Fibroblast of skin of left quadriceps (primary cell): ENCODE results near the gene RASSF4.

Experiments used
- DNase-seq, 2 experiments: peaks; one replicate each; pipeline ENCODE4 v3.0.0-alpha.2; 2013; ENCODE audit warnings: low read depth in 2 of 2

RASSF4 gene

DNA sequence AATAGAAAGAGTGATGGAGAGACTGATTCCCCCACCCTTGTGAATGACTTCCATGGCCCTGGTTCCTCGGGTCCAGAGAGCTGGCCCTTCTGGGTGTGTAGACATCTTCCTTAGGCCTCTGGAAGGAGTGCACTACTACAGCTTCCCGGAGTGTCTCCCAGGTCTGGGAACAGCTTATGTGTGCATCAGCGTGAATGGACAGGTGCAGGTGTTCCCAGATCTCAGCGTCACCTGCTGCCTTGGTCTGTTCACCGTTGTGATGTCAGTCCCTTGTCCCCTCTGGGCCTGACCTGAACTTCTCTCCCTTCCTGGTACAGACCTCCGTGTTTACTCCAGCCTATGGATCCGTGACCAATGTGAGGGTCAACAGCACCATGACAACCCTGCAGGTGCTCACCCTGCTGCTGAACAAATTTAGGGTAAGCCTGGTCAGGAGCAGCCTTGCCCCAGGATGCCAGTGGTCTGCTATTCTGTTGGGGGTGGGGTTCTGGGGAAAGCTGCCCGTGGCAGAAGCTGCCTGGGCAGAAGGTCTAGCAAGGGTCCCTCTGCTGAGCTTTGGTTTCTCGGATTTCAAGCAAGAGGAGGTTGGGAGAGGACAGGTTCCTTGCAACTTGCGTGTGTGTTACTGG is 29.5 kb downstream of the RASSF4 start:
- no peak for DNase-seq

DNA sequence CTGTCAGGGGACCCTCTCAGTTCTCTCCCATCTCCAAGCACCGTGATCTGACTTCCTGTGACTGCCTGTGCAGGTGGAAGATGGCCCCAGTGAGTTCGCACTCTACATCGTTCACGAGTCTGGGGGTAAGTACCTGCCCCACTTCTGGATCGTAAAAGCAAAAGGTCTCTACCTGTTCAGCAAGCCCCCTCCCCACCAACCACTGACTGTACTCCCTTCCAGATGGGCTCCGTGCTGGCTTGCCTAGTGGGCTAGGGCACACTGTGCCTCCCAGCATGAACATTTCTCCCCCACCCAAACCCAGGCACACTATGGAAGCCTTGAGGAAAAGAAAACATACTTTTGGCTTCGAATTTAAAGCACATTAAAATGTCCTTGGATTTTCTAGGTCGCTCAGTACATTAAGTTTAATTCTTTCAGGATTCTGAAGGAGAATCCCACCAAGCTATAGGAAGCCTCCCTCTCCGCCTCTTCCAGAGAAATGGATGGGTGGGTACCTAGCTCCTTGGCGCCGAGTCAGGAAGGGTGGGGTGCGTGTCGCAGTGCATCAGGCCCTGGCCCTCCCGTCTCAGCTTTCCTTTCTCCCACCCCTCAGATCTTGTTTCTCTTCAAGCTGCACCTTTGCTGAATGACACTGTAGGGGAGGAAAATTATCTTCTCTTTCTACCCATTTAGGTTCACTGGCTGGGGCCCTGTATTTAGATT is 30.1 kb downstream of the RASSF4 start:
- no peak for DNase-seq

DNA sequence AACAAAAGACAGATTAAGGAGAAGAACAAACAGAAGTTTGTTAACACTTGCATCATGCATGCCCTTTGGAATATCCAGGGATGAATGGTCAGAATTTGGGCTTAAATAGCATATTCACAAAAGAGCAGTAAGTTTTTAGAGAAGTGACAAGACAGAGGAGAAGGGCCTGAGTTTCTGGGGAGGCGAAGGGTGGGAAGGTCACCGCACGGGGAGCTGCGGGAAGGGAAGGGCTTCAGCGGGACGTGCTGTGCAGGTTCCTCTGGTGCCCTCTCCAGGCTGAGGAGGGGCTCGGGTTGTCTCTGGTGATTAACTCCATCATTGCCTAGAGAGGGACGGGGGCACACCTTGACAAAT is 30.7 kb downstream of the RASSF4 start:
- DNase-seq, result no peak

DNA sequence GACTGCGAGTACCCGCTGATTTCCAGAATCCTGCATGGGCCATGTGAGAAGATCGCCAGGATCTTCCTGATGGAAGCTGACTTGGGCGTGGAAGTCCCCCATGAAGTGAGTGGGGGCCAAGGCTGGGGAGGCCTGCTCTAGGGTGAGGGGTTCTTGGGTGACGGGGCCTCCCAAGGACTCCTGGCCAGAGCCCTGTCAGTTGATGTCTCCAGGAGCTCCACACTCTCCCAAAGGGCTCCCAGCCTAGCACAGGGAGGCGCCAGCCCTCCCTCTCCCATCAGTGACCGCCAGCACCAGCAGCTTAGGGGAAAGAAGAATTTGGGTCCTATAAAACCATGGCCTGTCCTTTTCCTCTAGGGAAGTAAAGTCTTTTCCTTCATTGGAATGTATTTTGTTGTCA is 31.4 kb downstream of the RASSF4 start:
- DNase-seq, result no peak

DNA sequence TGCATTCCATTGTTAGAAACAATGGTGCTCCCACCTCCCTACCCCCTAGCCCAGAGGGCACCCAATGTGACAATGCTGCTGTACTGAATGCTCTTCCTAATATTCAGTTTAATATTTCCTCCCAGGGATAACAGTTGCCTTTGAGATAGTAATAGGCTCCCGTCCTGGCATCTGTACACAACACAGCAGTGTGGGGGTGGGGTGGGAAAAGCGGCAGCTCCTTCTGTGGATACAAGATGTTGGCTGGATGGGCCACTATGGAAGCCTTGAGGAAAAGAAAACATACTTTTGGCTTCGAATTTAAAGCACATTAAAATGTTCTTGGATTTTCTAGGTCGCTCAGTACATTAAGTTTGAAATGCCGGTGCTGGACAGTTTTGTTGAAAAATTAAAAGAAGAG is 32.0 kb downstream of the RASSF4 start:
- no peak for DNase-seq

DNA sequence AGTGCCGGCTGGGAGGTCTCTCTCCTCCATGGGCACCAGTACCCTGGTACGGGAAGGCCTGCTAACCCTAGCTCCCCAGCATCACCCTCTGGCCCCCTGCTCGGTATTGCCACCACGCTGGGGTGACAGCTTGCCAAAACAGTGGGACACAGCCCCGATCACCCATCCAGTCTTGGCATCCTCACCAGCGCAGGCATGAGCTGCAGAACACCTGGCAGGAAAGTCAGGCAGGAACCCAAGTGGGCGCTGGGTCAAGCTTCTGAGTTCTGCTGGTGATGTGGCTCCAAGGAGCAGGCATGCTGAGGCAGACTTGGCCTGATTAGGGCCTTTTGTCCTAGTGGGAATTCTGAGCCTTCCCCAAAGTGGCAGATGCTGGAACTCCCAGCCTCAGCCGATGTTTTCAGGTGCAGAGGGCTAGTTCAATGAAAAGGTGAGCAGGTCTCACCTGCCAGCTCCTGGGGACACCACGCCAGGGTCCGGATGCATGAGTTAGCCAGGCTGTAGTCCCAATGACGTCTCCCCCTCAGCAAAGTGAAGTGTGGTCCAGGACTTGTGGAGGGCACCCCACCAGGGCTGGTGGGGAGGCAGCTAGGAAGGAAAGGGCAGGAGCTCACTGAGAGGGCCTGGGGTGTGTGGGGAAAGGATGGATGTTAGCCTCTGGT is 32.6 kb downstream of the RASSF4 start:
- no peak for DNase-seq

DNA sequence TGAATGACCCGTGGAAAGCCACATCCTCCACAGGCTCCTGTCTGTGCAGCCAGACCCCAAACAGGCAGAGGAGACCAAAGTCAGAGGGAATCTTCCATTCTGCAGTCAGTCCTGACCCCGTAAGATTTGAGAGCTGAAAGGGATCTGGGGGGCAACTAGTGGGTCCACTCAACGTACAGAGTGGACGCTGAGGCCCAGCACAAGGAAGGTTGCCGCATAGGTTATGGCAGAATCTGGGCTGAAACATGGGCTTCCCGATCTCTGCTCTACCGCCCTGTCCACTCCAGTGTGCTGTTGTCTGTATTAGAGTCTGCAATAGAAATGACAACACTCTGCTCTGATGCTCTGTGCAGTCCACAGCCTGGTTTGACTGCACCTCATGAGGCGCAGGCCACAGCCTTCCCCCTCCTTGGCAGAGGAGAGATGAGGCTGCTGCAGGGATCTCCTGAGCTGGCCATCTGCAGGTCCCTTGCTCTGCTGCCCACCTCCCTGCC is 33.2 kb downstream of the RASSF4 start:
- no peak for DNase-seq

DNA sequence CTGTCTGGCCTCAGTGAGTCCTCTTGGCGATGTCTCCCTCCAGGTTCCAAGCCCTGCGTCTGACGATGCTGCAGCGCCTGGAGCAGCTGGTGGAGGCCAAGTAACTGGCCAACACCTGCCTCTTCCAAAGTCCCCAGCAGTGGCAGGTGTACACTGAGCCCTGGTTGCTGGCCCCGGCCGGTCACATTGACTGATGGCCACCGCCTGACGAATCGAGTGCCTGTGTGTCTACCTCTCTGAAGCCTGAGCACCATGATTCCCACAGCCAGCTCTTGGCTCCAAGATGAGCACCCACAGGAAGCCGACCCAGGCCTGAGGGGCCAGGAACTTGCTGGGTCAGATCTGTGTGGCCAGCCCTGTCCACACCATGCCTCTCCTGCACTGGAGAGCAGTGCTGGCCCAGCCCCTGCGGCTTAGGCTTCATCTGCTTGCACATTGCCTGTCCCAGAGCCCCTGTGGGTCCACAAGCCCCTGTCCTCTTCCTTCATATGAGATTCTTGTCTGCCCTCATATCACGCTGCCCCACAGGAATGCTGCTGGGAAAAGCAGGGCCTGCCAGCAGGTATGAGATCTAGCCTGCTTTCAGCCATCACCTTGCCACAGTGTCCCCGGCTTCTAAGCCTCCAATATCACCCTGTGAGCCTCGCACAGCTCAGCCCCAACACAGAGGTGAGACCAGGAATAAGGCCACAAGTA is 33.8 kb downstream of the RASSF4 start:
- DNase-seq, result no peak

DNA sequence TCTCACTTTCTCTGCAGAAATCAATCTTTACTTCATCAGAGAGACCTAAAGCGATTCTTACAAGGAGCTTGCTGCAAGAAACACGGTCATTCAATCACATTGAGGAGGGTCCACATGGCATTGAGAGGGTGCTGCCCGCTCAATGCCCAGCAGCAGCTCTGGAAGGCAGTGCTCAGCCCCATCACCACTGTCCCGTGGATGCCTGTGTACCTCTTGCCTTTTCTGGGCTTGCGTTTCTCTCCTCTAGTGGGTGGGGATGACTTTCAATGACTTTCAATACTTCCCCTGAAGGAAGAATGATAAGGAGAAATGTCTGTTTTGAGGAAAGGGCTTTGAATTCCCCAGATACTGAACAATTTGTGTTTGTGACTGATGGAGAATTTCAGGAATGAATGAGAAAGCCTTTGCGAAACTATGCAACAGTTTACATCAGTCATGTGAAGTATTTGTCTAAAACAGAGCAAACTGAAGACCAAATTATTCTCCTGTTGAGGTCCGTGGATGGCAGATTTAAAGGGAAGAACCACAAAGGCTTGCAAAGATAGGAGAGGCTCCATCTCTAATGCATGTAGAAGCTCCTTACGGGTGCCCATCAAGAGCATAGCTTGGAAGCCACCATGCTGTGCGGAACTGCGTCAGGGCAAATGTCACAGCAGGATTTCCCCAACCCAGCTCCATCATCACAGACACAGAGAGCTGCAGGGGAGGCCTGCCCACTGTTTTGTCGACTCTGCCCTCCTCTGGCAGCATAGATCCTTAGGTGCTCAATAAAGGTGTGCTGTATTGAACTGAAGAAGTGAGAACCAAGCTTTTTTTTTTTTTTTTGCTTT is 34.5 kb downstream of the RASSF4 start:
- peak; percentile 54 to 57 for DNase-seq

DNA sequence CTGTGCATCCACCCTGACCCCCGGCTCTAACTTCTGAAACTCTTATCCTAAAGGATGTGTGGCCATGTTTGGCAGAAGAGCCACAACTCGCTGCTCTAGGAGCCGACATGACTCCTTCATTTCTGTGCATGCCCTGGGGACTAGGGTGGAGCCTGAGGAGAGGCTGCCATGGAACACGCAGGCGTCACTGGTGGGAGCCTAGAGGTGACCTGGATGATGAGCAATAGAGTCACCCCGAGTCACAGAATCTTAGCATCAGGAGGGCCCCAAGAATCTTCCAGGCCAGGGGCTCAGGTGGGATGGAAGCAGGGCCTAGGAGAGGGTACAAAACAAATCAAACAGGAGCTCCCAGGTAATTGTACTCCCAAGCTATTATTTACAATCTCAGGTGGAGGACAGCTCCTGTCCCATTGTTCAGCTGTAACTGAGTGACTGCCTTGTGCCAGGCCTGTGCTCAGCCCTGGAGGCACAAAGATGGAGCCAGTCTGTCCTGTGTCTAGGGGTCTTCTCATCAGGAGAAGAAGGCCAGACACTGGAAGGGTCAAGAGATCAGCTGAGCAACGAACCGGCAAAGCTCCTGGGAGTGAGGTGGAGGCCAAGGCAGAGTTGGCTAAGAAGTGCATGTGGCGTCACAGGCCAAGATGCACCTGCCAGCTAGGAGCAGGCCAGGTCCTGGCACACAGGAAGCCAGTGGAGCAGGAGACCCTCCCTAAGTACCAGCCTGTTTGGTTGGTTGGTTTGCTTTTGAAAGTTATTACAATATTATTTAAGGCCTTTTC is 35.3 kb downstream of the RASSF4 start:
- DNase-seq, result no peak

DNA sequence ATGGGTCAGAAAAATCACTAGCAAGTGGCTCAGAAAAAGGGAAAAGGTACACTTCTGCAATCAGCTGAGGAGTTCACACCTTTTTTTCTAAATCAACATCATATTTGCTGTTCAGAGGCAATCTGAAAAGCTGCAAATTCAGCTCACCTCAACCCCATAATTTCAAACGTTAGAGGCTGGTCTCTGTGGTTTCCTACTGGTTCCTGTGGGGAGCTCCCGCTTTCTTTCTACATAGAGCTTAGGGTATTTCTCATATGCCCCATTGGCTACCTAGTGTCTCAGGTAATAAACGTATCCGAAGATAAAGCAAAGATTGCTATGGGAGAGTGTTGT is 35.9 kb downstream of the RASSF4 start:
- DNase-seq, result no peak

DNA sequence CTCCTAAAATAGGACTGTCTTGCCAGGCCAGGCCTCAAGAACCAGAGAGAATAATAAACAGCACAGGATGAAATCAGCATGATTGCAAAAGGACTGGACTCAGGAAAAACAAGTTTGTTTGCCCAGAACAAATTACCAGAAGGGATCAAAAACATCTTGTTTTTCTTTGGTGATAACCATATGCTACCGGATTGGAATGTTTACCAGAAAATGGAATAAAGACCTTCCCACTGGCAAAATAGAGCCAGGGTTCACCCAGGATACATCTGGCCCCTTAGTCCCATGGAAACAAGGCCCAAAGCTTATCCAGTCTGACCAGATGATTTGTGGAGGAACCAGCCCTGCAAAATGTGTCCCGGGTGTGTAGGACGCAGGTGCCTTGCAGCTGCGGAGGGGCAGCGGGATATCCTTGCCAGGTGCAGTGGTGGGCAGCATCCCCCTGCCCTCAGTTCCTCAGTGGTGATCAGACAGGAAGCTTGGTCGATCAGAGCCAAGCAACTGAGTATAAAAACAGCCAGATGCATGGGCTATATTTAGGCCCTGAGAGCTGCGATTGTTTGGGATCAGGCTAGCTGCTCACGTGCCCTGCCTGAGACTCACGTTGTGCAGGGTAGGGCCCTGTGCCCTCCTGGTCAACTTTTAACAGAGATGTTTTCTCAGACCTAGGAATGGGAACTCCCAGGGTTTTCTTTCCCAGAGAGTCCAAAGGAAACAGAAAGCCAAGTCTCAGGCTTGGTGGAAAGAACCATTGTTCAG is 36.5 kb downstream of the RASSF4 start:
- DNase-seq, result no peak

DNA sequence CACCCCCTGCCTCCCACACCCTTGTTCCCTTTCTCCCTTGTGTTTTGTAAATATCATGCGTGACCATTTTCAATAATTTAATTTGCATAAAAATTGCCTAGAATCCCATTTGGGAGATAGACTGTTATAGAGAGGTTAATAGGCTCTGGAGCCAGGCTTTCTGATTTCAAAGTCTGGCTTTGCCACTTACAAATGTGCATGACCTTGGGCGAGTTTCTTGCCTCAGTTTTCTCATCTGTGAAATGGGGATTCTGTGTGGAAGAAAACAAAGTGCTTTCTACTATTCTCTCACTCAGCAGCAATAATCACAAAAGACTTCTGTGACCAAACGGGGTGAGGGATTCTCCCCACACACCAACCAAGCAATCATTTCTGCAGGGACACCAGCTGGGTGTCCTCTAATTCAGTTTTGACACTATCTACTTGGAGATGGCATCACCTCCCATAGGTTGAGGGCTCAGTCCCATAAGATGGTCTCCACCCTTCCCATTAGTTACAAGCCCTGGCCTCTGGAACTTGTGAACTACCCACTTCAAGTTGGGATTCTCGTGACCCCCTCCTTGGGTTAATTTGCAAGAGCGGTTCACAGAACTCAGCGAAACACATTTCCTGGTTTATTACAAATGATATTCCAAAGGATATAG is 37.6 kb downstream of the RASSF4 start:
- DNase-seq, result no peak

DNA sequence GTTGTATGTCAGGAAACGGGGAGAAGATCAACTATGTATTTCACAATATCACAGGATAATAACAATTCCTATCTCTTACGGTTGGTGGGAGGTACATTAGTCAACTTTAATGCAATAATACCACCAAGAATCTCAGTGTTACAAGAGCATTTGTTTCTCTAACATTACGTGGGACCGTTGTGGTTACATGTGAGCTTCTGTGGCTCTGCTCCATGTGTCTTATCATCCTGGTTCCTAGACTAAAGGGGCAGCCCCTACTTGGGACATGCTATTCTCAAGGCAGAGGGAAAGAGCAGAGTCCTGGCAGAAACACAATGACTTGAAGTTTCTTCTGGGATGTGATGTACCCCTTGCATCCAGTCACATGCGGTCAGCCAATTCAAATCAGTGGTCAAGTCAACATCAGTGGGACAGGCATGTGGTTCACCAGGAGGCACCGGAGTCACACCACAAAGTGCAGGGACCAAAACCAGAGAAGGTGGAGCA is 38.6 kb downstream of the RASSF4 start:
- DNase-seq, result no peak

DNA sequence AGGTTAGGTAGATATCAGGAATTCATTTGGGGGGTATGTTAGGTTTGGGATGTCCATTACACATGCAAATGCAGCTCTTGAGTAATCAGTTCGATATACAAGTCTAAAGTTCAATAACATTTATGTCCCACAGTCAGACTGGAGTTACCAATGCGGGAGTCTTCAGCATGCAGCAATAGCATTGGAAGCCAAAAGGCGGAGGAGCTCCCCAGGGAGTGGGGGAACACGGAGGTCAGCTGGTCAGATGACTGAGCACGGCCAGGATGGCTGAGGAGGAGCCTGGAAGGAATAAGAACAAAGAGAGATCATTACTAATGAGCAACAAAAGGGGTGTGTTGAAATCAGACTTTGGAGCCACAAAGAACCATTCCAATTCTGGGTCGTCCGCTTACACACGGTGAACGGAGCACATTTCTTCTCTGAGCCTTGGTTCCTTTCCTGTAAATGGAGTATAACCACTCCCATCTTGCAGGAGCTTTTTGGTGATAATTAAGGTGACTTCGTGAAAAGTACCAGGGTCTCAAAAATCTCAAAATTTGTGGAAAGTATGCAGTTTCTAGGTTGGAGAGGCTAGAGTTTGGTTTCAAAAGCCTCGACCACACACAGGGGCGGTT is 40.6 kb downstream of the RASSF4 start:
- DNase-seq, result no peak

DNA sequence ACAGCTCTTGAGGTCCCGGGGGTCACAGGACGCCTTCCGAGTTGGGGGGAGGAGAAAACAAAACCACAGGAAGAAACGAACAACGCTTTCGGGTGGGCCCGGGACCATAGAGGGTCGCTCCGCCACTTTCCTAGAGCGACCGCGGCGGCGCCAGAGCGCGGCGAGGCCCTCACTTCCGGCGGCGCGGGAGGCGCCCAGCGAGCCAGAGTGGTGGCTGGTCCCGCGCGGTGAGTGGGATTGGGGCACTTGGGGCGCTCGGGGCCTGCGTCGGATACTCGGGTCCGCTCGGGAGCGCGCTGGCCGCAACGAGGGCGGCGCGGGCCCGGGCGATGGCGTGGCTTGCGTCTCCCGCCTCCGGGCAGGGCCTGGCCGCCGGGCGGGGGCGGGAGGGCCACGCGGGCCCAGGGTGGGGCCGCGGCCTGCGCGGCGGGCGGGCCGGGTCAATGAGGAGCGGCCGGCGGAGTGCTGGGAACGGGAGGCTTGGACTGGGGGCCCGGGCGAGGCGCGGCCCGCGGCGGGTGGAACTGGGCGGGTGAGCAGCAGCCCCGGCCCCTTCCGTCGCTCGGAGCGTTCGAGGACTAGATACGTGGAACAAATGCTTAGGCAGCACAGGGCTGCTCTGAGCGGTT is 41.3 kb downstream of the RASSF4 start, which contains the start of gene ZNF22:
ZNF22 (plus strand) TSS at position 172 of the 629 bp plus-strand sequence. CDS start 2,446 bp downstream, outside the sequence.
- DNase-seq, result peak; percentile 53 to 59

DNA sequence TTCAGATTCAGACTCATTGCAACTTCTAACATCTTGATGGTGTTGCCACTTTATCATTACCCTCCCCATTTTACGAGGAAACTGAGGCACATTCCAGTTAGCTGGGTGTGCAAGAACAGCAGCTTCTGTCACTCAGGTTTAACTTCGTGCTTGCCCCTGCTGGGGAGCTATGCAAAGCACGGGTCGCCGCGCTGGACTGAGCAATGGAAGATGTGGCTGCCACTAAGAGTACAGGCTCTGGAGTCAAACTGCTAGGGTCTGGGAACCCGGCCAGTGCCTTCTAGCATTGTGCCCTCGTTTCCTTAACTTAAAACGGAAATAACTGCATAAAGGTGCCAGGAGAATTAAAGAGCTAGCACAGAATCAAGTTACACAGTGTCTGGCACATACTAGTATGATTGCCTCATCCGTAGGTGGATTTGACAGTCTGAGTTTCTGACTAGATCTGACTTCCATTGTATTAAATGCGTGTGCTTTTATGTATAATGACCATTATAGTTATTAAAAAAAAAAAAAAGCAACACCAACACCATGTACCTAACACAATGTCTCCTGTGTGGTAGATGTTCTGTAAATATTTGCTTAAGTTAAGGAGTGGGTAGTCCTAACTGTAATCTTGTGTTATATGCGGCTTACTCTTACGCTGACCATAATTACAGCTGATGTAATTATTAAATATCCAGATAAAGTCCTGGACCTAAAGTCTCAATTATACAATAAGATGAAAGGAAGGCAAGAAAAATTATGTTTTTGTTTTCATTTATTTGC is 42.0 kb downstream of the RASSF4 start:
- DNase-seq, result peak; percentile 14 to 18
